HG03460 (cell line): ENCODE data around the gene CRYAA.

ENCODE experiments used
- ATAC-seq: cut with Tn5 transposase; IDR thresholded peaks from one replicate; pipeline ENCODE4 v1.9.1; 2021; ENCODE audit not compliant: unreplicated experiment

CRYAA gene

GRCh38 chr21:43201491-43201890, 32.7 kb downstream of the CRYAA start:
- ATAC-seq, result no peak

GRCh38 chr21:43203591-43203990, 34.8 kb downstream of the CRYAA start:
- ATAC-seq, result no peak

- ATAC-seq, result no peak
These were observed 35.8 kb downstream of the CRYAA start for GRCh38 chr21:43204638-43205037.

- no peak for ATAC-seq
These were observed 37.6 kb downstream of the CRYAA start for GRCh38 chr21:43206231-43207042.

GRCh38 chr21:43207043-43207315, 38.2 kb downstream of the CRYAA start:
- no peak for ATAC-seq

- ATAC-seq, result no peak
These were observed 39.1 kb downstream of the CRYAA start for GRCh38 chr21:43207868-43208267.

- no peak for ATAC-seq
These were observed 39.9 kb downstream of the CRYAA start for GRCh38 chr21:43208561-43209332.

- no peak for ATAC-seq
These were observed 41.0 kb downstream of the CRYAA start for GRCh38 chr21:43209575-43210453.

- ATAC-seq, result no peak
These were observed 41.8 kb downstream of the CRYAA start for GRCh38 chr21:43210454-43211071.

- no peak for ATAC-seq
These were observed 42.4 kb downstream of the CRYAA start for GRCh38 chr21:43211072-43211759.

GRCh38 chr21:43211760-43212115, 42.9 kb downstream of the CRYAA start:
- ATAC-seq, result no peak
